Vagina (tissue), 2 donors: ENCODE measurements around the gene KLF6. TPM values are rescaled to one million over a fixed set of nuclear protein-coding genes. Genes with fewer than 3 reads are reported as not detected.

ENCODE experiments used
- DNase-seq, 2 donors: peaks; one replicate each; pipeline ENCODE4 v3.0.0-alpha.2; 2017; ENCODE audit errors: extremely low spot score in 2 of 2
- H3K27ac ChIP-seq: fragments of 200-600 bp; sonication (generic); one replicate; pipeline ENCODE4 v1.5.1; 2019
- H3K27me3 ChIP-seq: fragments of 200-600 bp; sonication (generic); one replicate; pipeline ENCODE4 v1.5.1; 2019
- H3K36me3 ChIP-seq, 2 donors: fragments of 200-600 bp; sonication (generic); one replicate each; pipeline ENCODE4 v1.5.1; 2017 to 2019
- H3K4me1 ChIP-seq: fragments of 200-600 bp; sonication (generic); one replicate; pipeline ENCODE4 v1.5.1; 2019
- H3K4me3 ChIP-seq, 2 donors: fragments of 200-600 bp; sonication (generic); 1 replicate in 1 of 2; 2 replicates in 1 of 2; pipeline ENCODE4 v1.5.1; 2016 to 2019
- H3K9me3 ChIP-seq: fragments of 200-600 bp; sonication (generic); one replicate; pipeline ENCODE4 v1.5.1; 2019
- POLR2A ChIP-seq, 2 donors: fragments of 450-650 bp; IDR thresholded peaks; one replicate each; pipeline ENCODE4 v1.6.1; 2017; ENCODE audit warnings: antibody characterized with exemption in 2 of 2, mild to moderate bottlenecking in 2 of 2, moderate library complexity in 2 of 2
- POLR2AphosphoS5 ChIP-seq, 2 donors: sonication (generic); formaldehyde crosslinking; IDR thresholded peaks; one replicate each; pipeline ENCODE4 v1.9.0; 2017; ENCODE audit warnings: antibody characterized with exemption in 2 of 2, mild to moderate bottlenecking in 2 of 2, low read depth in 1 of 2; ENCODE audit not compliant: insufficient read depth in 1 of 2
- intact Hi-C: fragments of 100-400 bp; cut with DNase I; formaldehyde crosslinking; loops from one replicate; pipeline ENCODE4 v1.15.1; 2023
- total RNA-seq: library from RNA; depleted of rRNA; stranded (reverse); fragments of >200 nt; gene quantifications from one replicate; pipeline ENCODE4 v1.2.3, GENCODE V29; 2016
- TF ChIP-seq, protein P1 (sequence below), 3 experiments: fragments of 450-650 bp in 2 of 3; fragments of 200-600 bp in 1 of 3; sonication (generic) in 1 of 3; IDR thresholded peaks; one replicate each; pipeline ENCODE4 v1.5.1; 2017 to 2019; ENCODE audit warnings: antibody characterized with exemption in 3 of 3, mild to moderate bottlenecking in 2 of 3, moderate library complexity in 2 of 3

The KLF6 gene
- total RNA-seq, 1 donor from 2014 or later, result 145 TPM

DNA sequence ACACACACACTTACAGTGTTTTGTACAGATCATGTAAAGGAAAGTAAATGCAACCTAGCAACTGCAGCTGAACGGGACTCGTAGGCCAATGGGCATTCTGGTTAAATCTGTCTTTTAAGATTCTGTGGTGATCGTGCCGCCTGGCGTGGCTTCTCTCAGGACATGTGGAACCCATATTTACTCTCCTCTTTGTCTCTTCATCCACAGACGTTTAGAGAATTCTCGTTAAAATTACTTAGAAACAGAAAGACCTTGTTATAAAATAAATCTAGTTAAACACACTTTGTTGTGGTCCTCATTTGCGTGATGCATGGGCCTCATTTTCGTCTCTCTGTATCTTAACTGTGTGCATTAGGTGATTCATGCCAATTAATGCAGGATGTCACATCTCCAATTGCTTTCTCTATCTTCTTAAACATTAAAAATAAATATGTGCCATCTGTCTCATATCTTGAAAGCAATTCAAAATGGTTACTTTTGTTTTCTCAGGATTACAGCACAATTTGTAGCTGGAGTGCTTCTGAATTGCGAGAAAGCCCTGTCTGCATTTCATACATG, 11.5 kb downstream of the KLF6 start:
- Histone ChIP-seq H3K4me1 (peaks cover 45% of the 10 kb centered on the region), H3K27me3 (no peaks in the 10 kb centered on the region), H3K9me3 (no peaks in the 10 kb centered on the region), H3K27ac (peak overlapping the region; percentile 99), H3K36me3 (peaks cover 0 to 25% of the 10 kb centered on the region in 2 donors), H3K4me3 (no peak overlapping the region)
- DNase-seq, result peak in 1 of 2 donors; percentile 47
- intact Hi-C loops, result no loop called here
- TF ChIP-seq POLR2A (IDR thresholded peaks at IDR 0.05), result no peak
- no peak for TF ChIP-seq POLR2AphosphoS5 (IDR thresholded peaks at IDR 0.05; ENCODE audit: insufficient read depth in 1 of 2, low read depth in 1 of 2)
- TF ChIP-seq, protein P1, sequence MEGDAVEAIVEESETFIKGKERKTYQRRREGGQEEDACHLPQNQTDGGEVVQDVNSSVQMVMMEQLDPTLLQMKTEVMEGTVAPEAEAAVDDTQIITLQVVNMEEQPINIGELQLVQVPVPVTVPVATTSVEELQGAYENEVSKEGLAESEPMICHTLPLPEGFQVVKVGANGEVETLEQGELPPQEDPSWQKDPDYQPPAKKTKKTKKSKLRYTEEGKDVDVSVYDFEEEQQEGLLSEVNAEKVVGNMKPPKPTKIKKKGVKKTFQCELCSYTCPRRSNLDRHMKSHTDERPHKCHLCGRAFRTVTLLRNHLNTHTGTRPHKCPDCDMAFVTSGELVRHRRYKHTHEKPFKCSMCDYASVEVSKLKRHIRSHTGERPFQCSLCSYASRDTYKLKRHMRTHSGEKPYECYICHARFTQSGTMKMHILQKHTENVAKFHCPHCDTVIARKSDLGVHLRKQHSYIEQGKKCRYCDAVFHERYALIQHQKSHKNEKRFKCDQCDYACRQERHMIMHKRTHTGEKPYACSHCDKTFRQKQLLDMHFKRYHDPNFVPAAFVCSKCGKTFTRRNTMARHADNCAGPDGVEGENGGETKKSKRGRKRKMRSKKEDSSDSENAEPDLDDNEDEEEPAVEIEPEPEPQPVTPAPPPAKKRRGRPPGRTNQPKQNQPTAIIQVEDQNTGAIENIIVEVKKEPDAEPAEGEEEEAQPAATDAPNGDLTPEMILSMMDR (IDR thresholded peaks at IDR 0.05), result no peak

DNA sequence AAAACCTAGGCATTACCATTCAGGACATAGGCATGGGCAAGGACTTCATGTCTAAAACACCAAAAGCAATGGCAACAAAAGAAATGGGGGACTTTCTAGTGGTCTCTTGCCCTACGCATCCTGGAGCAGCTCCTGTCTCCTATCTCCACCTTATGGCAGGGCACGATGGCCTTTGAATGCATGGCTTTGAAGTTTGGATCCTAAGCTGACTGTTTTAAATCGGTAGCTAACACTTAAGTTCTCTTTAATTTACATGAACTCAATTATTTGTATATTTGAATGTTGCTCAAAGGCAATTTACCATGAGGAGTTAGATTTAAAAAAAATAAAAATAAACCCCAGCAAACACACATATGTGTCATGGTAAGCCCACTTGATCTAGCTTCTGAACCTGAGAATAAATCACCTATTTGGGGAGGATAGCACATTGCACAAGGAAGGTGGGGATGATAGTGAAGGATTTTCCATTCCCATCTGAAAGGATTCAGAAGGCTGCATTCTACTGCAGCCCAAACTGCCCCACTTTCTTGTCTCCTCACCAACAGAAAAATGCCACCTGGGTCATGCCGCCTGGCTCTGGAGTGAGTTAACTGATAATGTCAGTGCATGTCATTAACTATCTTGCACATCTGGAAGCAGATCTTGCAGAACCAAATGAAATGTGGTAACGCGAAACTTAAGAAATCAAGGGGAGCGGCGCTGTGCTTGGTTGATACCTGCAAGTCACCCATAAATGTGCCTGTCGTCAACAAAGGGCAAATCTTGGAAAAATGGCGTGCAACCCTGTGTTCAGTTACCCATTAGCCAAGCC, 12.4 kb downstream of the KLF6 start:
- Histone ChIP-seq H3K9me3 (no peaks in the 10 kb centered on the region), H3K4me3 (no peak overlapping the region), H3K27ac (no peak overlapping the region), H3K4me1 (peaks cover 35% of the 10 kb centered on the region), H3K36me3 (peaks cover 0 to 15% of the 10 kb centered on the region in 2 donors), H3K27me3 (no peaks in the 10 kb centered on the region)
- intact Hi-C loops, result no loop called here
- DNase-seq, result peak in 1 of 2 donors; percentile 69
- TF ChIP-seq, protein P1 (IDR thresholded peaks at IDR 0.05), result no peak
- TF ChIP-seq POLR2A (IDR thresholded peaks at IDR 0.05), result no peak
- no peak for TF ChIP-seq POLR2AphosphoS5 (IDR thresholded peaks at IDR 0.05; ENCODE audit: insufficient read depth in 1 of 2, low read depth in 1 of 2)

DNA sequence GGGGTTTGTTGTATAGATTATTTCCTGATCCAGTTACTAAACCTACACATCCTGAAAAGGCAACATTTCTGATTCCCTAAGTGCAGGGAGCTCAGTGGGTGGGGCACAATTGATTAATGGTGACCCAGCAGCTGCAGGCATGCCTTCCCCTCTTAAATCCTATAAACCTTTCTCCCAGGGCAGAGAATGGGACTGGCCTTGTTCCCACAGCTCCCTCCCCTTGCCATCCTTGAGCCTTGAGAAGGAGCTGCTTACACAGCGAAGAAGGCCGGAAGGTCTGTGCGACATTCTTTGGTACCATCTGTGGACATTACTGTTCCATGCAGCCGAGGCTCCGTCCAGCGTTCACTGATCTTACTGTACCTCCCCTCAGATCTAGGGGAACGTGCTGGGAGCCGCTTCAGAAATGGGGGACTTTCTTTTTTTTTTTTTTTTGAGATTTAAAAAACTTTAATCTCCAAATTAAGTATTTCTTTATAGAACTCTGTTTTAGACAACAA, 14.3 kb downstream of the KLF6 start:
- H3K4me1 ChIP-seq, result peaks cover 24% of the 10 kb centered on the region
- intact Hi-C loops, result no loop called here
- peaks cover 0 to 3% of the 10 kb centered on the region in 2 donors for H3K36me3 ChIP-seq
- H3K4me3 ChIP-seq, result no peak overlapping the region
- no peak for DNase-seq
- TF ChIP-seq, protein P1 (IDR thresholded peaks at IDR 0.05), result no peak
- TF ChIP-seq POLR2AphosphoS5 (IDR thresholded peaks at IDR 0.05; ENCODE audit: insufficient read depth in 1 of 2, low read depth in 1 of 2) (no peak), POLR2A (IDR thresholded peaks at IDR 0.05) (no peak)
- no peak overlapping the region for H3K27ac ChIP-seq
- no peaks in the 10 kb centered on the region for H3K27me3 ChIP-seq
- no peaks in the 10 kb centered on the region for H3K9me3 ChIP-seq

DNA sequence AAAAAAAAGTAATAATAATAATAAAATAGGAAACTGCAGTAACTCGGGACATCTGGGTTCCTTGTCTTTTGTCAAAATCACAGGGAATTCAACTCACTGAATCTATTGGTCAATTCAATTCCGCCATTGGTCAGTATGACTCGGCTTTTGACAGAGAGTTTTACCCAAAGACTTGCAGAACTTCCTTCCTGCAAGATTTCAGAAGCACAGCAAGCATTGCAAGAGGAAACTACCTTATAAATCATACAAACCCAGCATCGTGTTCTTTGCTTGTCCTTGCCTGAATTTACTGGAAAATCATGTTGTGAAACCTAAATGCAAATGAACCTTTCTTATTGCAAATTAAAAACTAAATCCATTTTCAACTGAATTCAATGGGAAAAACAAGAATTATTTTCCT, 15.5 kb downstream of the KLF6 start:
- H3K9me3 ChIP-seq, result no peaks in the 10 kb centered on the region
- DNase-seq, result no peak
- intact Hi-C loops, result no loop called here

DNA sequence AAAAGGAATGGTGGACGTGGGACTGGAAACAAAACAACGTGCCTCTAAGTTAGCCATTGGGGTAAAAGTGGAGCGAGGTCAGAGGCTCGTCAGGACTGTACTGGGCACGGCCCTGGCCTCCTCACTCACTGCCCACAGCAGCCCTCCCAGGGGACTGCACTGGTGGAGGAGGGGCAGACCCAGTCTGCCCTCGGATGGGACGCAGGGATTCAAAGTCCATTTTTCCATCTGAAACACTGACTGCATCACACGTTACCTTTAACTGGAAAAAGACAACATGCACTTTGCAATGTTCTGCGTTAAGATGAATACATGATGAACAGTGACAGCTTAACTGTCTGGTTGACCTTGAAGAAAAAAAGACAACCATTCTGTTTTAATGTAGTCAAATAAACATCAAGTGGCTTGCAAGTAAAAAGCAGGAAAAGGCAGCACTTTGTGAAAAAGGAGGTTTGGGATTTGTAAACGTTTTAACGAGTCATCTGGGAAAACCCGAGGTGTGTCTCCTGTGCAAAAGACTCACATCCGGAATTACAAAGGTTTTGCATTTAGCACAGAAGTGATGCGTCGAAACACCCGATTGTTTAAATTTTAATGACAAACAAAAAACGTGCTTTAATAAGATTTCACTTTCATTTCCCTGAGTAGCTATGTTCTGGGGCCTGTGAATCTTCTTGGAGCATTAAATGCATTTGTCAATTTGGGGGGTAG, 18.8 kb downstream of the KLF6 start:
- Histone ChIP-seq H3K4me1 (peaks cover 43% of the 10 kb centered on the region), H3K27ac (no peak overlapping the region), H3K9me3 (no peaks in the 10 kb centered on the region), H3K27me3 (no peaks in the 10 kb centered on the region), H3K36me3 (no peaks in the 10 kb centered on the region), H3K4me3 (peak overlapping the region in 1 of 2 donors; percentile 4)
- intact Hi-C loops, result no loop called here
- DNase-seq, result no peak
- TF ChIP-seq, protein P1 (IDR thresholded peaks at IDR 0.05), result no peak
- peak in 1 of 2 donors; percentile 53 for TF ChIP-seq POLR2AphosphoS5 (IDR thresholded peaks at IDR 0.05; ENCODE audit: insufficient read depth in 1 of 2, low read depth in 1 of 2)

More for the DNA sequence above, 15.5 kb downstream of the KLF6 start:
- Histone ChIP-seq H3K36me3 (no peaks in the 10 kb centered on the region), H3K4me1 (peaks cover 24% of the 10 kb centered on the region), H3K27ac (no peak overlapping the region), H3K27me3 (no peaks in the 10 kb centered on the region), H3K4me3 (no peak overlapping the region)
- TF ChIP-seq POLR2A (IDR thresholded peaks at IDR 0.05) (no peak), POLR2AphosphoS5 (IDR thresholded peaks at IDR 0.05; ENCODE audit: insufficient read depth in 1 of 2, low read depth in 1 of 2) (peak in 1 of 2 donors; percentile 14)
